ENCODE results near the gene TRAK1. TPM values are rescaled to one million over a fixed set of nuclear protein-coding genes. Genes with fewer than 3 reads are reported as not detected.
A peak's percentile ranks its signal among the peaks of the same experiment; 100 is the strongest.

Gene TRAK1
- polyA plus RNA-seq, 1 donor from 2014 or later = 24.6 TPM

DNA sequence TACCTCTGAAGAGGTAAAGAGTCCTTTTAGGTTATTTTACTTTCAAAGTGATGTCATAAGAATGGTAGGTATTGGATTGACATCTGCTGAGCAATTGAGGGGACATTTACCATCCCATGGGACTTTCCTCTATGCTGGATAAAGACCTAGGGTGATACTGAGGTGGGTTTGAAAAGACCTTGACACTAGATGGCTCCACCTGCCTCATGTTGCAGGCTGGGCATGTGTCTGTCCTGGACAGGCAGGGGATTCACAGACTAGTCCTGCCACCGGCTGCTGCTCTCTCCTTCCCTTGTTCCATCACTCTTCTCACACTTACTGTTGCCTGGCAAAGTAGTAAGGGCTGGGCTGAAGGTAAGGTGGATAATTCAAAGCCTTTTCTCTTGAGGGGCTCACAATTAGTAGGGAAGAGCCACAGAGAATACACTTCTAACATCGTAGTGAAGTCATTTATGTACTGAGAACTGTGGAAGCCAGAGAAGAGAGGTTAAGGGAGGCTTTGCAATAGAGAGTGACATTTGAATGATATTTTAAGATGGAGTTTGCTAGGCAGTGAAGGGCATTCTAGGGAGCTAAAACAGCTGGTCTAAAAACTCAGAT lies 27.7 kb downstream of the TRAK1 start:
- H3K36me3 Mint-ChIP-seq = peaks cover 10% of the 10 kb centered on the region
- no peak overlapping the region for H3K4me3 Mint-ChIP-seq
- peaks cover 2% of the 10 kb centered on the region for H3K27me3 Mint-ChIP-seq
- H3K9me3 Mint-ChIP-seq = no peaks in the 10 kb centered on the region
- peaks cover 43 to 54% (median 54%) of the 10 kb centered on the region in 3 donors for H3K4me1 Mint-ChIP-seq
- H3K27ac Mint-ChIP-seq = peak overlapping the region in 2 of 3 donors; percentile 16 to 23

DNA sequence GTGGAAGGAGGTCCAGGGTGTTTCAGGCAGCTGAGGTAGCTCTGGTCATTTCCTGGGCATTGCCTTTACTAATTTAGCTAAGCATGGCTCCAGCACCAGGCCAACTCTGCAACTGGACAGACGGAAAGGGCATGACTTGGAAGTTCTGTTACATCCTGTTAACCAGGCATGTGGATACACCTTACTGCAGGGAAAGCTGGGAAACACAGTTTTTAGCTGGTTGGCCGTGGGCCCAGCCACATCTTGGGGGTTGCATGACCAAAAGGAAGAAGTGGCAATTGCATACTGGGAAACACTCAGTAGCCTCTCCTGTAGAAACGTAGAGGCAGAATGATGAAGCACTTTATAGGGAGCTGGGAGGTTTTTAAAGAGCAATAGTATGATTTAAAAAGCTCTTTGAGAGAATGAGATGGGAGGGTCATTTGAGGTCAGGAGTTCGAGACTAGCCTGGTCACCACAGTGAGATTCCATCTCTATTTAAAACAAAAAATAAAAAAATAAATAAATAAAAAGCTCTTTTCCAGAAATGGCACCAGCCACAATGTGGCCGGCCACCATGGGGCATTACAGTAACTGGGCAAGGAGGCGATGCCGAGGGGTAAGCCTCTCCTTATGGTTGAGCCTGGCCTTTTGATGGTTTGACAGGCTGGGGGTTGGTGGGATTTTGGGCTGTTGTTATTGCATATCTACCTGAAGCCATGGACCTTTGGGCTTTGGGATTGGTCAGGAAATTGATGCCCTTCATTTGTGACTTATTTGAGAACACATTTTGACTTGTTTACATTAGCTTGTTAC lies 28.6 kb downstream of the TRAK1 start:
- H3K9me3 Mint-ChIP-seq = no peaks in the 10 kb centered on the region
- peak overlapping the region in 2 of 3 donors; percentile 39 to 57 for H3K27ac Mint-ChIP-seq
- peaks cover 2% of the 10 kb centered on the region for H3K27me3 Mint-ChIP-seq
- peaks cover 10% of the 10 kb centered on the region for H3K36me3 Mint-ChIP-seq
- H3K4me1 Mint-ChIP-seq = peaks cover 41 to 54% (median 54%) of the 10 kb centered on the region in 3 donors
- H3K4me3 Mint-ChIP-seq = no peak overlapping the region

DNA sequence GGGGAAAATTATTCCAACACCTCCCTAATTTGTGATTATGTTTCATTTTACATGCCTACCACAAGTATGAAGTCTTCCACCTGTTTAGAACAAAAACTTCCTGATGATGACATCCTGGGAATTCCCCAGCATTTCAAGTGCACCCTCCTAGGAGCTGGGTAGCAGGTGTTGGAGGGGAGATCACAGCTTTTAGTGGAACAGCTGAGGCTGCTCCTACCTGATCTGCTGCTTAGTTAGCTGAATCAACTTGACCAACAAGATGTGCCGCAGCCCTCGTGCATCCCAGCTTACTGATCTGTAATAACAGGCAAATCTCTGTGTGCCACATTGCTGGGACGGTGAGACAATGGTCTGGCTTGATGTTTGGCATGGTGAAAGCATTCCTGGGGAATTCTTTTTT lies 29.7 kb downstream of the TRAK1 start:
- Mint-ChIP-seq H3K4me3 (no peak overlapping the region), H3K4me1 (peaks cover 41 to 57% (median 49%) of the 10 kb centered on the region in 3 donors), H3K36me3 (peaks cover 10% of the 10 kb centered on the region), H3K9me3 (no peaks in the 10 kb centered on the region), H3K27ac (peak overlapping the region in 2 of 3 donors; percentile 39 to 82), H3K27me3 (no peaks in the 10 kb centered on the region)

DNA sequence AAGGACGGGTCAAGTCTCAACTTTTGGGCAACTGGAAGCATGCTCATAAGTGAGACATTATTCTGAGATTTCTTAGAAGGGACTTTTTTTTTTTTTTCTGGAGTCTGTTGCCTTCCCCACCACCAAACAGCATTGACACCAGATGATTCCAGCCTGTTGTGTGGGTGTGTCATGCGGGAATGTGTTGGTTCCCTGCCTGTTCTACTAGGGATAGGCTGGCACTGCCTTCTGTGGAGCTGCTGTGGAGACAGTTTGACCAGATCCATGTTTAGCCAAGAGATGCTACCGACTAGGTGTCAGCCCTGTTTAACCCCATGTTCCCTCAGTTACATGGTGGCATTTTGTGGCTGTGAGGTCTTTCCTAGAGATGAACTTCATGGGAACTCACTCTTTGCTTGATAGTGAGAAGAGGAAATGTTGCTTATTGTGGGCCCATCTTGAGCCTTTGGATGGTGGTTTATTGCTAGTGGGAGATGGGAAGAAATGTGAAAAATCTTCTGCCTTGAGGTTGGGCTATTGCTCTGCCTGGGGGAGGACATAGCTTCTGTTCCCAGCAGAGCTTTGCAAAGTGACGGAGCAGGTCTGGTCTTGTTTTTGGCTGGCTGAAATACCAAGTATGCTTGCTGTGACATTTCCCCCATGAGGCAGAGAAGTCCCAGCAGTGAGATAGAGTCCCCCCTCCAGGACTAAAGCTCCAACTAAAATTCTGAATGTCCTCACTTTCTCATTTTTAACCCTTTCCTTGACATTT lies 31.3 kb downstream of the TRAK1 start:
- Mint-ChIP-seq H3K9me3 (no peaks in the 10 kb centered on the region), H3K36me3 (peaks cover 13% of the 10 kb centered on the region), H3K4me3 (peak overlapping the region in 2 of 4 donors; percentile 18 to 82), H3K4me1 (peaks cover 39 to 60% (median 55%) of the 10 kb centered on the region in 3 donors), H3K27ac (peak overlapping the region in 1 of 3 donors; percentile 6), H3K27me3 (no peaks in the 10 kb centered on the region)

DNA sequence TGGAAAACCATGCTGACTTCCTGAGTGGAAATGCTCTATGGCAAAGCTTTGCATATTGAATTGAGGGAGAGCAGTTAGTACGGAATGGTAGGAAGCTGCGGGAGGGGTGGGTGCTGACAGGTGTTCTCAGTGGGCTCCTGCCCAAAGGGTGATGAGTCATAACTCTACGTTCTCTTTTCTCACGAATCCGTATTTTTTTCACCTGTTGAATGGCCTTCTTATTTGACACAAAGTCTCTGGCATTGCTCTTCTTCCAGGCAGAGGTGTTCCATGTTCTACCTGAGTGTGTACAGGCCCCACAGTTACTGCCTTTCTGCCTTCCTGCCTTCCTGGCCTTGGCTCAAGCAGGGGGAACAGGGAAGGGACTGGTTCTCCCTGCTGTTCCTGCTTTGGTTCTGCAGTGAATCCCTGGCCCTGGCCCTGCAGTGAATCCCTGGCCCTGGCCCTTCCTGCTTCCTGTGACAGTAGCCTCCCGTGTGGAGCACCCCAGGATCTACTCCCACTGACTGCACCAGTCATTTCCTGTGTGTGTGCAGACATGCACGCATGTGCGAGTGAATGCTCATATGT lies 31.9 kb downstream of the TRAK1 start:
- Mint-ChIP-seq H3K9me3 (no peaks in the 10 kb centered on the region), H3K27me3 (no peaks in the 10 kb centered on the region), H3K4me1 (peaks cover 37 to 61% (median 55%) of the 10 kb centered on the region in 3 donors), H3K27ac (peak overlapping the region in 1 of 3 donors; percentile 6), H3K4me3 (peak overlapping the region in 2 of 4 donors; percentile 18 to 82), H3K36me3 (peaks cover 13% of the 10 kb centered on the region)

DNA sequence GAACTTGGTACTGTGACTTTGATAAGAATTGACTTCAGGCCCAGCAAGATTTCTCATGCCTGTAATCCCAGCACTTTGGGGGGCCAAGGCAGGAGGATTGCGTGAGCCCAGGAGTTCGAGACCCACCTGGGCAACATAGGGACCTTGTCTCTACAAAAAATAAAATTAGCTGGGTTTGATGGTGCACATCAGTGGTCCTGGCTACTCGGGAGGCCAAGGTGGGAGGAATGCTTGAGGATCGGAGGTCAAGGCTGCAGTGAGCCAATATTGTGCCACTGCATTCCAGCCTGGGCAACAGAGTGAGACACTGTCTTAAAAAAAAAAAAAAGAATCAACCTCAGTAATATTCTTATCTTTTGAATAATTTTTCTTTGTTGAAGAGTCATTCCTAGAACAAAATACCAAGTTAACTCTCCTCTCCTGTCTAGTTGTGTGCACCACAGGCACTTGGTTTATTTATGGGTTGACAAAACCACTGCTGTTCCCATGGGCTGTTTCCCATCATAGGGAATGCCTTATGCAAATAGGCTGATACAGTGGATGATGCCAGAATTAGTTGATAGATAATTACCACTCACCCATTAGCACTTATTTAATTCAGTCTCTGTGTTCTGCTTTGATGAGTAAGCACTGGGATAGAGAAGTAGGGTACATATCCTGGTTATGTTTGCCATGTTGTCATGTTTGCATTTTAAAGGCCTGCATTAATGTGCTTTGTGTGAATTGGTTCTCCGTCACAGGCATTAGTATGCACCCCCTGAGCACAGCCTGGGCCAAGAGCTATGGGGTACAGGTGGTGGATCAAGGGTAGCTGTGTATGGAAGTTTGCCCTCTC lies 32.9 kb downstream of the TRAK1 start:
- Mint-ChIP-seq H3K36me3 (peaks cover 13% of the 10 kb centered on the region), H3K4me1 (peaks cover 35 to 61% (median 55%) of the 10 kb centered on the region in 3 donors), H3K4me3 (peak overlapping the region in 1 of 4 donors; percentile 5), H3K27ac (peak overlapping the region in 1 of 3 donors; percentile 5), H3K9me3 (no peaks in the 10 kb centered on the region), H3K27me3 (no peaks in the 10 kb centered on the region)

DNA sequence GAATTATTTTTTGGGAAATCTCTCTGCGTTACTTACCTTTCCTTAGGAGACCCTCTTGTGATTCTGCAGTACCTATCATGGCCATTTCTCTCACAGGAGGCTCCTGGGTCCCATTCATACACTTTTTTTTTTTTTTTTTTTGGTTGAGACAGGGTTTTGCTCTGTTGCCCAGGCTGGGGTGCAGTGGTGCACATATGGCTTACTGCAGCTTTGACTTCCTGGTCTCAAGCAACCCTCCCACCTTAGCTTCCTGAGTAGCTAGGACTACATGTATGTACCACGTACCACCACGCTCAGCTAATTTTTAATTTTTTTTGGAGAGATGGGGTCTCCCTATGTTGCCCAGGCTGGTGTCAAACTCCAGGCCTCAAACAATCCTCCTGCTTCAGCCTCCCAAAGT lies 36.1 kb downstream of the TRAK1 start:
- Mint-ChIP-seq H3K27ac (peak overlapping the region; percentile 39 to 77 (median 52)), H3K27me3 (no peaks in the 10 kb centered on the region), H3K4me3 (peak overlapping the region in 2 of 4 donors; percentile 50 to 56), H3K9me3 (no peaks in the 10 kb centered on the region), H3K4me1 (peaks cover 25 to 51% (median 48%) of the 10 kb centered on the region in 3 donors), H3K36me3 (peaks cover 10% of the 10 kb centered on the region)

DNA sequence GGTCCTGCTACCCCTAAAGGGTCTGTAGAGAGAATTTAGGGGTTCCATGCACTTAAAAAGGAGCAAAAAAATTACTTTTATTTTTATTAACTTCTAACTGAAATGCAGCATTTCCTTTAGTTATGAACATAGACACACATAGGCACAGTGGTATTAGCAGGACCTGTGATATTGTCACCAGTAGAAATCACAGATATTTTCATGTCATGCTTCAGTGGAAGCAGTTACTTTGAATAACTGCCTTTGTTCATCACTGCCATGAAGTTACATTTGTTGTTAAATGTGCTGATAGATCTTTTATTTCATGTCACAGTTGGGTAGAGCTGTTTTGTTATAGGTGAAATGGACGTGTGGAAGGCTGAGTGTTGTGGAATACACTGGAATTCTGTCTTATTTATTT lies 37.4 kb downstream of the TRAK1 start:
- Mint-ChIP-seq H3K27me3 (no peaks in the 10 kb centered on the region), H3K36me3 (peaks cover 3% of the 10 kb centered on the region), H3K27ac (peak overlapping the region in 2 of 3 donors; percentile 5 to 7), H3K4me1 (peaks cover 12 to 50% (median 41%) of the 10 kb centered on the region in 3 donors), H3K9me3 (no peaks in the 10 kb centered on the region), H3K4me3 (no peak overlapping the region)

DNA sequence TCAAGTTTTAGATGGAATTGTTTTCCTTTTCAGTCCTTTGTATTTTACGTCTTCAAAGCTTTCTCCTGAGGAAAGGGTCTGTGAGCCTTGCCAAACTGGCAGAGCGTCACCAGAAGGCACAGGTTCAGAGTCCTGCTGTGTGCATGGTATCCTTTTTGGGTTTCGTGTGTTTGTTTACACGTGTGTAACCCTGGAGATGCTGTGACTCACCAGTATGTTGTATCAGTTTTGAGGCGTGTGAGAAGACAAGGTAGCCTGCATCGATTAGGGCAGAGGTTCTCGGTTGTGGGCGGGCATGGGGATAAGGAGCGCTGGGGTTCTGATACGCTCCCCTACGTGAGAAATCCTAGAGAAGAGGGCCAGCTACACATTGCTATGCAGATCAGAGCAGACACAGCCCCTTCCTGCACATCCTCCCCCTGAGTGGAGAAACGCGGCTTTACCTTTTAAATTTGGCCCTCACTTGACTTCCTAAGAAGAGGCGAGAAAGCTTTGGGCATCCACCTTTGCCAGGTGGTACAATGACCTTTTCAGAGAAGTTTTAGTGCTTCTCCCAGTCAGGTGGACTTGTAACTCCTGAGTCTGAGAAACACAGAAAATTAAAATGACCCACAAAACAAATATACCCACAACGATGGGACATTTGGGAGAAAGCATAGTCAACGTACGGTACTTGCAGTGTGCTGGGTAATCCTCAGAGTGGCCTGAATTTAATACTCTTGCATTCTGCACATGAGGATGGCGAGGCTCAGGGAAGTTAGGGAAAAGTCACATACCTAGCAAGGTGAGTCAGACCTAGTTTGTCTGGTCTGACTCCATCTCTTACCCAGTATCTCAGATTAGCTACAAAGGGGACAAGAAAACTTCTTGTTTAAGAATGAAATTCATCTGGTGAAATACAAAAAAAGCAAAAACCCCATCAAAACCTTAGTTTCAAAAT lies 38.1 kb downstream of the TRAK1 start:
- Mint-ChIP-seq H3K27ac (peak overlapping the region in 2 of 3 donors; percentile 5 to 7), H3K36me3 (peaks cover 3% of the 10 kb centered on the region), H3K9me3 (no peaks in the 10 kb centered on the region), H3K27me3 (no peaks in the 10 kb centered on the region), H3K4me1 (peaks cover 14 to 45% (median 36%) of the 10 kb centered on the region in 3 donors), H3K4me3 (peak overlapping the region in 2 of 4 donors; percentile 13 to 45)

DNA sequence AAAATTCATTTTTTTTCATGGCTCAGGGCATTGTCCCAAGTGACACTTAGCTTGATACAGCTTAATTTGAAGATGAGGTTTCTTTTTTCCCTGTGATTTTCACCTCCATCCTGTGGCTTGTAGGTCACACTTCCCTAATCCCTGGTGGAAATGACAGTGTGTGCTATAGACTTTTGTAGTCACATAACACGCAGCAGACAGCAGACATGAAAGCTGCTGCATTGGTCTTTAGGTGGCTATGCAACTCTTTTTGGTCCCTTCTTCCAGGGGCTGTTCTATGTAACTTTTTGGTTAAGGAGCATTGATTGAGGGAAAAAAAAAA lies 38.8 kb downstream of the TRAK1 start:
- peaks cover 3% of the 10 kb centered on the region for H3K36me3 Mint-ChIP-seq
- H3K4me3 Mint-ChIP-seq = no peak overlapping the region
- no peaks in the 10 kb centered on the region for H3K9me3 Mint-ChIP-seq
- peaks cover 14 to 39% (median 29%) of the 10 kb centered on the region in 3 donors for H3K4me1 Mint-ChIP-seq
- no peaks in the 10 kb centered on the region for H3K27me3 Mint-ChIP-seq
- no peak overlapping the region for H3K27ac Mint-ChIP-seq

DNA sequence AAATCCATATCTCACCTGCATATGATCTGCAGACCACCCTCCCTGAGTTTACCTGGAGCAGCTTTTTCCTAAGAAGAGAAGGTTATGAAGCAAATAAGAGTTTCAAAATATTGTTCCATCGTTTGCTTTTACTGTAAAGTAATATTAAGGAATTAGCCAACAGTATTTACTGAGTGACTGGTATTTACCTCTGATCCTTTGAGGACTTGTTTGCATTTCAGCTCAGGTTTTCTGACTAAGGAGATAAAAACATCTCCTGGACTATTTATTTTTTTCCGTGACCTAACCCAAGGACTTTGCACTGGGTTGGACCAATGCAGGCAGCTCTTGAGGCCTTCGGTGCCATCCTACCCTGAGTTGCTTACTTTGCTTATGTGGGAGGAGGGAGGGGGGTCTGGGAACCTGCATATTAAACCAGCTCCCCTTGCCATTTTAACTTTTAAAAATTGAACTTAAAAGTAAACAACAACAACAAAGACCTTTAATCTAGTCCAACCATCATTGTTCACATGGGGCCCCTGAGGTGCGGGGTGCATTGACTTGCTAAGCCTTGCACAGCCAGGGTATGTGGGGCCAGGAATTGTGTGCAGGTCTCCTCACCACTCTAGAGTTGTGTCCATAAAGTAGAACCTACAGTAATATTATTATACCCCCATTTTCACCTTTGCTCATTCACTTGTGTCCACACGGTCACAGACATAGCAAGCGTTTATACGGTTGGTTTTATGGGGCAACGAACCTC lies 39.3 kb downstream of the TRAK1 start:
- Mint-ChIP-seq H3K36me3 (peaks cover 4% of the 10 kb centered on the region), H3K9me3 (no peaks in the 10 kb centered on the region), H3K27ac (no peak overlapping the region), H3K4me1 (peaks cover 15 to 40% (median 30%) of the 10 kb centered on the region in 3 donors), H3K27me3 (no peaks in the 10 kb centered on the region), H3K4me3 (no peak overlapping the region)

DNA sequence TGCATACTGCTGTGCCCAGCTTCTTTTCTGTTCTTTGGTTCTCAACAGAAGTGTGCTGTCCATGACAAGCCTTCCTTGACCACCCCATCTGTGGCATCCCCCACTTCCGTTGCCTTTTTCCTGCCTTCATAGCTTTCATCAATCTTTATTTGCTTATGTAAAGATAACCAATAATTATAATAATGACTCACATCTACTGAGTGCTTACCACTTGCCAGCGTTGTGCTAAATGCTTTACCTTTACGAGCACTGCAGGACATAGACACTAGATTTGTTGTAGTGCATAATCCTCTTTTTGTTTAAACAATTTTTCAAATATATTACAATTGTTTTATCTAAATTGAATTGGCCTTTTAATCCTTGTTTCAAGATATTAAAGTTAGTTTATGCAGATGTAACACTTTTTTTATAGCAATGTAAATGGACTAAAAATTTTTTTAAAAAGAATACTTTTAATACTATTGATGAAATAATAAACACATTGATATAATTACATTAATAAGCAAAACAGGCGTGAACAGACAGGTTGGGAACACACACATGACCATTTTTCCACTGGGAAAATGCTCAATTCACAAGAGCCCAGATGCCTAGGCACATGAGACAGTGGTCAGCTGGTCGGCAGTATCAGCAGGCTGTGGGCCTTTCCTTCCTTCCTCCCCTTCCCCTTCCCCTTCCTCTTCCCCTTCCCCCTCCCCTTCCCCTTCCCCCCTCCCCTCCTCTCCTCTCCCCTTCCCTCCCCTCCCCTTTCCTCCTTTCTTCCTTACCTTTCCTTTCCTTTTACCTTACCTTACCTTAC lies 42.5 kb downstream of the TRAK1 start:
- Mint-ChIP-seq H3K4me3 (no peak overlapping the region), H3K27me3 (no peaks in the 10 kb centered on the region), H3K36me3 (peaks cover 5% of the 10 kb centered on the region), H3K27ac (peak overlapping the region in 1 of 3 donors; percentile 43), H3K4me1 (peaks cover 15 to 34% (median 23%) of the 10 kb centered on the region in 3 donors), H3K9me3 (no peaks in the 10 kb centered on the region)

Data from IgD-negative memory B cell (primary cell).